GM23338 (cell line): ENCODE results near the gene ALG5.

Experiments used
- EZH2 ChIP-seq: fragments of 200-600 bp; sonication (generic); IDR thresholded peaks from one replicate; pipeline ENCODE4 v1.8.0; 2017; ENCODE audit warnings: antibody characterized with exemption, mild to moderate bottlenecking, low read depth; ENCODE audit not compliant: unreplicated experiment
- EZH2phosphoT487 ChIP-seq: fragments of 200-600 bp; sonication (generic); IDR thresholded peaks from one replicate; pipeline ENCODE4 v1.8.1; 2018; ENCODE audit warnings: antibody characterized with exemption; ENCODE audit not compliant: unreplicated experiment
- JUNB ChIP-seq: IDR thresholded peaks from one replicate; pipeline ENCODE4 v1.6.1; 2016; ENCODE audit warnings: antibody characterized with exemption; ENCODE audit not compliant: unreplicated experiment
- NANOG ChIP-seq: IDR thresholded peaks from 2 replicates; pipeline ENCODE4 v1.6.1; 2016; ENCODE audit warnings: antibody characterized with exemption, borderline replicate concordance
- POLR2AphosphoS5 ChIP-seq: IDR thresholded peaks from 2 replicates; pipeline ENCODE4 v1.6.1; 2016; ENCODE audit warnings: antibody characterized with exemption, low read depth
- TF ChIP-seq, protein P1 (sequence below), 2 experiments: fragments of 200-600 bp in 1 of 2; sonication (generic) in 1 of 2; conservative IDR thresholded peaks; 2 replicates each; pipeline versions ENCODE4 v1.5.1 to v1.6.1; 2016 to 2017; ENCODE audit warnings: antibody characterized with exemption in 2 of 2, low read depth in 2 of 2, mild to moderate bottlenecking in 2 of 2, moderate library complexity in 1 of 2
- TF ChIP-seq, protein P2 (sequence below): IDR thresholded peaks from one replicate; pipeline ENCODE4 v1.6.1; 2018; ENCODE audit warnings: antibody characterized with exemption; ENCODE audit not compliant: unreplicated experiment

DNA sequence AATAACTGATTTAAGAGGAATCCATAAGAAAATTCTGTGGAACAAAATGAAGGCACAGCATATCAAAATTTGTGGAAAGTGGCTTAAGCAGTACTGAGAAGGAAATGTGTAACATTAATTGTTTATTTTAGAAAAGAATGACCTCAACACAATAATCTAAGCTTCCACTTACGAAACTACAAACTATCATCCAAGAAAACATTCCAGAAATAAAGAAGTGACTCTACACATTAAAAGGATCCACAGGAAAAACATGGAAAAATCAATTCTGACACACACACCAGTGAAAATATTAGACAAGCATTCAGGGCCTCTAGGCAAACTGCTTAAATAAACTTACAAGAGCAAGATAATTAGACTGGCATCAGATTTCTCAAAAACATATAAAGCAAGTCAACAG, 15.5 kb upstream of the ALG5 start:
- TF ChIP-seq, protein P1, sequence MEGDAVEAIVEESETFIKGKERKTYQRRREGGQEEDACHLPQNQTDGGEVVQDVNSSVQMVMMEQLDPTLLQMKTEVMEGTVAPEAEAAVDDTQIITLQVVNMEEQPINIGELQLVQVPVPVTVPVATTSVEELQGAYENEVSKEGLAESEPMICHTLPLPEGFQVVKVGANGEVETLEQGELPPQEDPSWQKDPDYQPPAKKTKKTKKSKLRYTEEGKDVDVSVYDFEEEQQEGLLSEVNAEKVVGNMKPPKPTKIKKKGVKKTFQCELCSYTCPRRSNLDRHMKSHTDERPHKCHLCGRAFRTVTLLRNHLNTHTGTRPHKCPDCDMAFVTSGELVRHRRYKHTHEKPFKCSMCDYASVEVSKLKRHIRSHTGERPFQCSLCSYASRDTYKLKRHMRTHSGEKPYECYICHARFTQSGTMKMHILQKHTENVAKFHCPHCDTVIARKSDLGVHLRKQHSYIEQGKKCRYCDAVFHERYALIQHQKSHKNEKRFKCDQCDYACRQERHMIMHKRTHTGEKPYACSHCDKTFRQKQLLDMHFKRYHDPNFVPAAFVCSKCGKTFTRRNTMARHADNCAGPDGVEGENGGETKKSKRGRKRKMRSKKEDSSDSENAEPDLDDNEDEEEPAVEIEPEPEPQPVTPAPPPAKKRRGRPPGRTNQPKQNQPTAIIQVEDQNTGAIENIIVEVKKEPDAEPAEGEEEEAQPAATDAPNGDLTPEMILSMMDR (conservative IDR thresholded peaks at IDR 0.05; ENCODE audit: low read depth in 2 of 2): no peak
- TF ChIP-seq, protein P2, sequence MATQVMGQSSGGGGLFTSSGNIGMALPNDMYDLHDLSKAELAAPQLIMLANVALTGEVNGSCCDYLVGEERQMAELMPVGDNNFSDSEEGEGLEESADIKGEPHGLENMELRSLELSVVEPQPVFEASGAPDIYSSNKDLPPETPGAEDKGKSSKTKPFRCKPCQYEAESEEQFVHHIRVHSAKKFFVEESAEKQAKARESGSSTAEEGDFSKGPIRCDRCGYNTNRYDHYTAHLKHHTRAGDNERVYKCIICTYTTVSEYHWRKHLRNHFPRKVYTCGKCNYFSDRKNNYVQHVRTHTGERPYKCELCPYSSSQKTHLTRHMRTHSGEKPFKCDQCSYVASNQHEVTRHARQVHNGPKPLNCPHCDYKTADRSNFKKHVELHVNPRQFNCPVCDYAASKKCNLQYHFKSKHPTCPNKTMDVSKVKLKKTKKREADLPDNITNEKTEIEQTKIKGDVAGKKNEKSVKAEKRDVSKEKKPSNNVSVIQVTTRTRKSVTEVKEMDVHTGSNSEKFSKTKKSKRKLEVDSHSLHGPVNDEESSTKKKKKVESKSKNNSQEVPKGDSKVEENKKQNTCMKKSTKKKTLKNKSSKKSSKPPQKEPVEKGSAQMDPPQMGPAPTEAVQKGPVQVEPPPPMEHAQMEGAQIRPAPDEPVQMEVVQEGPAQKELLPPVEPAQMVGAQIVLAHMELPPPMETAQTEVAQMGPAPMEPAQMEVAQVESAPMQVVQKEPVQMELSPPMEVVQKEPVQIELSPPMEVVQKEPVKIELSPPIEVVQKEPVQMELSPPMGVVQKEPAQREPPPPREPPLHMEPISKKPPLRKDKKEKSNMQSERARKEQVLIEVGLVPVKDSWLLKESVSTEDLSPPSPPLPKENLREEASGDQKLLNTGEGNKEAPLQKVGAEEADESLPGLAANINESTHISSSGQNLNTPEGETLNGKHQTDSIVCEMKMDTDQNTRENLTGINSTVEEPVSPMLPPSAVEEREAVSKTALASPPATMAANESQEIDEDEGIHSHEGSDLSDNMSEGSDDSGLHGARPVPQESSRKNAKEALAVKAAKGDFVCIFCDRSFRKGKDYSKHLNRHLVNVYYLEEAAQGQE: no peak
- TF ChIP-seq JUNB (no peak), NANOG (no peak), EZH2 (no peak), EZH2phosphoT487 (no peak), POLR2AphosphoS5 (no peak)
